Measurements from ENCODE around the gene ZDHHC15. TPM values are rescaled to one million over a fixed set of nuclear protein-coding genes. Genes with fewer than 3 reads are reported as not detected.
"Not testable (repeated sequence)": the region's sequence is repeated elsewhere in the genome, so short reads cannot be mapped to it uniquely, and the experiment has no call there.

Gene ZDHHC15
- total RNA-seq, 4 donors from 2014 or later, result 0.27 to 0.48 TPM; not detected in 2

GRCh38 chrX:75369721-75370120 is 153.1 kb downstream of the ZDHHC15 start:
- Histone ChIP-seq H3K4me1 (no peaks in the 10 kb centered on the region), H3K27me3 (no peaks in the 10 kb centered on the region), H3K4me3 (no peak overlapping the region), H3K27ac (no peak overlapping the region), H3K9me3 (no peaks in the 10 kb centered on the region), H3K36me3 (no peaks in the 10 kb centered on the region)
- WGBS, 2 donors (ENCODE audit: low coverage in 1 of 2), result 50% methylated on average over 1 of the region's 1 CpG; no CpG with 5 or more reads in 1 of the 2 donors
- no peak for DNase-seq
- in situ Hi-C loops (cut with MboI; ENCODE audit: low pct_ligation_motif_present in 1 of 4, low pct_unique_long_range_greater_than_20kb in 1 of 4, low sequenced_read_pairs in 3 of 4), result no loop called here
- TF ChIP-seq POLR2AphosphoS5 (IDR thresholded peaks at IDR 0.05), result no peak
- TF ChIP-seq POLR2A (IDR thresholded peaks at IDR 0.05), result no peak
- no peak for TF ChIP-seq EP300 (IDR thresholded peaks at IDR 0.05; ENCODE audit: low read depth)
- no peak for TF ChIP-seq CTCF (IDR thresholded peaks at IDR 0.05)
- intact Hi-C loops (cut with DNase I; ENCODE audit: low total_unique reads), result no loop called here

- Histone ChIP-seq H3K27me3 (no peaks in the 10 kb centered on the region), H3K4me3 (no peak overlapping the region), H3K27ac (no peak overlapping the region), H3K36me3 (no peaks in the 10 kb centered on the region), H3K4me1 (no peaks in the 10 kb centered on the region), H3K9me3 (no peaks in the 10 kb centered on the region)
- DNase-seq, result no peak
- intact Hi-C loops (cut with DNase I; ENCODE audit: low total_unique reads), result no loop called here
- in situ Hi-C loops (cut with MboI; ENCODE audit: low pct_ligation_motif_present in 1 of 4, low pct_unique_long_range_greater_than_20kb in 1 of 4, low sequenced_read_pairs in 3 of 4), result no loop called here
- 90% methylated on average over 2 of the region's 2 CpGs for WGBS, 2 donors (ENCODE audit: low coverage in 1 of 2)
- no peak for TF ChIP-seq CTCF (IDR thresholded peaks at IDR 0.05)
- TF ChIP-seq EP300 (IDR thresholded peaks at IDR 0.05; ENCODE audit: low read depth), result no peak
- no peak for TF ChIP-seq POLR2AphosphoS5 (IDR thresholded peaks at IDR 0.05)
- TF ChIP-seq POLR2A (IDR thresholded peaks at IDR 0.05), result no peak
Measured at GRCh38 chrX:75366861-75367260, 156.0 kb downstream of the ZDHHC15 start.

GRCh38 chrX:75365243-75365975 is 157.4 kb downstream of the ZDHHC15 start:
- DNase-seq, result no peak
- in situ Hi-C loops (cut with MboI; ENCODE audit: low pct_ligation_motif_present in 1 of 4, low pct_unique_long_range_greater_than_20kb in 1 of 4, low sequenced_read_pairs in 3 of 4) (no loop called here), intact Hi-C loops (cut with DNase I; ENCODE audit: low total_unique reads) (no loop called here)
- TF ChIP-seq EP300 (IDR thresholded peaks at IDR 0.05; ENCODE audit: low read depth), result no peak
- no peak overlapping the region for H3K27ac ChIP-seq
- 66% methylated on average over 1 of the region's 1 CpG; no CpG with 5 or more reads in 1 of the 2 donors for WGBS, 2 donors (ENCODE audit: low coverage in 1 of 2)
- no peaks in the 10 kb centered on the region for H3K36me3 ChIP-seq
- no peaks in the 10 kb centered on the region for H3K9me3 ChIP-seq
- no peaks in the 10 kb centered on the region for H3K27me3 ChIP-seq
- H3K4me3 ChIP-seq, result no peak overlapping the region
- H3K4me1 ChIP-seq, result no peaks in the 10 kb centered on the region

- in situ Hi-C loops (cut with MboI; ENCODE audit: low pct_ligation_motif_present in 1 of 4, low pct_unique_long_range_greater_than_20kb in 1 of 4, low sequenced_read_pairs in 3 of 4), result no loop called here
- TF ChIP-seq POLR2AphosphoS5 (IDR thresholded peaks at IDR 0.05) (no peak), POLR2A (IDR thresholded peaks at IDR 0.05) (no peak)
Measured at GRCh38 chrX:75361788-75362187, 161.0 kb downstream of the ZDHHC15 start.

GRCh38 chrX:75348601-75349000 is 174.2 kb downstream of the ZDHHC15 start:
- in situ Hi-C loops (cut with MboI; ENCODE audit: low pct_ligation_motif_present in 1 of 4, low pct_unique_long_range_greater_than_20kb in 1 of 4, low sequenced_read_pairs in 3 of 4); H3K27me3 ChIP-seq; H3K27ac ChIP-seq; H3K9me3 ChIP-seq; H3K4me3 ChIP-seq; intact Hi-C loops (cut with DNase I; ENCODE audit: low total_unique reads); H3K36me3 ChIP-seq; H3K4me1 ChIP-seq; DNase-seq: not testable (repeated sequence)

More at GRCh38 chrX:75361788-75362187, 161.0 kb downstream of the ZDHHC15 start:
- no peak overlapping the region for H3K4me3 ChIP-seq
- no peaks in the 10 kb centered on the region for H3K9me3 ChIP-seq
- H3K27me3 ChIP-seq, result no peaks in the 10 kb centered on the region
- intact Hi-C loops (cut with DNase I; ENCODE audit: low total_unique reads), result no loop called here
- no peak overlapping the region for H3K27ac ChIP-seq
- no peak for DNase-seq
- H3K36me3 ChIP-seq, result no peaks in the 10 kb centered on the region
- no peaks in the 10 kb centered on the region for H3K4me1 ChIP-seq

- intact Hi-C loops (cut with DNase I; ENCODE audit: low total_unique reads), result no loop called here
- no peaks in the 10 kb centered on the region for H3K27me3 ChIP-seq
- H3K4me1 ChIP-seq, result no peaks in the 10 kb centered on the region
- no peak overlapping the region for H3K27ac ChIP-seq
- no peaks in the 10 kb centered on the region for H3K36me3 ChIP-seq
- H3K4me3 ChIP-seq, result no peak overlapping the region
- TF ChIP-seq POLR2AphosphoS5 (IDR thresholded peaks at IDR 0.05) (no peak), EP300 (IDR thresholded peaks at IDR 0.05; ENCODE audit: low read depth) (no peak), POLR2A (IDR thresholded peaks at IDR 0.05) (no peak), CTCF (IDR thresholded peaks at IDR 0.05) (no peak)
- no peak for DNase-seq
- H3K9me3 ChIP-seq, result no peaks in the 10 kb centered on the region
- in situ Hi-C loops (cut with MboI; ENCODE audit: low pct_ligation_motif_present in 1 of 4, low pct_unique_long_range_greater_than_20kb in 1 of 4, low sequenced_read_pairs in 3 of 4), result no loop called here
- WGBS, 2 donors (ENCODE audit: low coverage in 1 of 2), result 36% methylated on average over 2 of the region's 2 CpGs; no CpG with 5 or more reads in 1 of the 2 donors
Measured at GRCh38 chrX:75337525-75337924, 185.3 kb downstream of the ZDHHC15 start.
